Caco-2 (cell line): ENCODE results near the gene CX3CL1. TPM values are rescaled to one million over a fixed set of nuclear protein-coding genes. Genes with fewer than 3 reads are reported as not detected.
"Not testable (repeated sequence)": the region's sequence is repeated elsewhere in the genome, so short reads cannot be mapped to it uniquely, and the experiment has no call there.

Source experiments
- BruUV-seq: library from RNA; stranded (reverse); fragments of 400-500 nt; replicated peaks from 2 replicates; lab custom pipeline; 2021; lab: Mats Ljungman, UMichigan
- CTCF ChIA-PET: fragments of 300-600 bp; sonication (Branson Sonifier 250); formaldehyde crosslinking; loops from one replicate; lab custom pipeline; 2022; ENCODE audit warnings: antibody characterized with exemption; lab: Charles Lee
- POLR2A ChIA-PET: fragments of 300-600 bp; sonication (Branson Sonifier 250); formaldehyde crosslinking; loops from one replicate; lab custom pipeline; 2022; ENCODE audit warnings: antibody characterized with exemption; lab: Charles Lee
- DNase-seq, 2 experiments: peaks; one replicate each; pipeline versions ENCODE4 v3.0.0 to v3.0.0-alpha.2; 2020 to 2022
- H3K27me3 ChIP-seq: replicated peaks from 2 replicates; pipeline ENCODE4 v1.6.0; 2011; ENCODE audit warnings: low read length; ENCODE audit not compliant: control insufficient read depth, insufficient read depth
- H3K36me3 ChIP-seq: 2 replicates; pipeline ENCODE4 v1.5.1; 2011; ENCODE audit warnings: low read length; ENCODE audit not compliant: control insufficient read depth, insufficient read depth
- H3K4me1 ChIP-seq: fragments of 250-450 bp; sonication (Bioruptor Pico); 2 replicates; pipeline ENCODE4 v1.5.1; 2020; ENCODE audit warnings: mild to moderate bottlenecking
- H3K4me3 ChIP-seq: 2 replicates; pipeline ENCODE4 v1.5.1; 2011; ENCODE audit warnings: low read depth, mild to moderate bottlenecking, control low read depth, low read length
- H3K9me3 ChIP-seq: fragments of 250-450 bp; sonication (Bioruptor Pico); 2 replicates; pipeline ENCODE4 v1.5.1; 2020; ENCODE audit warnings: mild to moderate bottlenecking, moderate library complexity
- H3K27ac Mint-ChIP-seq: one replicate; pipeline ENCODE4 v1.8.0; 2022; ENCODE audit warnings: mixed read lengths; ENCODE audit not compliant: unreplicated experiment
- H3K27me3 Mint-ChIP-seq: one replicate; pipeline ENCODE4 v1.8.0; 2022; ENCODE audit warnings: mixed read lengths; ENCODE audit not compliant: insufficient read depth, unreplicated experiment
- H3K36me3 Mint-ChIP-seq: one replicate; pipeline ENCODE4 v1.8.0; 2022; ENCODE audit warnings: mild to moderate bottlenecking, mixed read lengths; ENCODE audit not compliant: insufficient read depth, unreplicated experiment
- H3K4me1 Mint-ChIP-seq: one replicate; pipeline ENCODE4 v1.8.0; 2022; ENCODE audit warnings: low read depth, mixed read lengths; ENCODE audit not compliant: unreplicated experiment
- H3K4me3 Mint-ChIP-seq: one replicate; pipeline ENCODE4 v1.8.0; 2022; ENCODE audit warnings: mild to moderate bottlenecking, moderate library complexity, mixed read lengths; ENCODE audit not compliant: unreplicated experiment
- H3K9me3 Mint-ChIP-seq: one replicate; pipeline ENCODE4 v1.8.0; 2022; ENCODE audit warnings: mixed read lengths; ENCODE audit not compliant: unreplicated experiment
- intact Hi-C: fragments of 100-400 bp; cut with micrococcal nuclease; formaldehyde crosslinking; loops from one replicate; pipeline ENCODE4 v1.10.0; 2022; ENCODE audit not compliant: unreplicated experiment
- total RNA-seq: library from RNA; stranded (reverse); gene quantifications from 2 replicates; pipeline ENCODE4 v1.2.3, GENCODE V29; 2022
- TF ChIP-seq, protein P1 (sequence below), 2 experiments: fragments of 200-600 bp in 1 of 2; IDR thresholded peaks; 1 replicate in 1 of 2; 2 replicates in 1 of 2; pipeline versions ENCODE4 v1.5.1 to v1.8.0; 2011 to 2022; ENCODE audit warnings: antibody characterized with exemption in 1 of 2, control low read depth in 1 of 2, inconsistent platforms in 1 of 2, low read depth in 1 of 2, low read length in 1 of 2, mild to moderate bottlenecking in 1 of 2, moderate library complexity in 1 of 2; ENCODE audit not compliant: insufficient read depth in 1 of 2, severe bottlenecking in 1 of 2, unreplicated experiment in 1 of 2

Gene CX3CL1
- total RNA-seq, 1 experiment from 2014 or later = not detected

DNA sequence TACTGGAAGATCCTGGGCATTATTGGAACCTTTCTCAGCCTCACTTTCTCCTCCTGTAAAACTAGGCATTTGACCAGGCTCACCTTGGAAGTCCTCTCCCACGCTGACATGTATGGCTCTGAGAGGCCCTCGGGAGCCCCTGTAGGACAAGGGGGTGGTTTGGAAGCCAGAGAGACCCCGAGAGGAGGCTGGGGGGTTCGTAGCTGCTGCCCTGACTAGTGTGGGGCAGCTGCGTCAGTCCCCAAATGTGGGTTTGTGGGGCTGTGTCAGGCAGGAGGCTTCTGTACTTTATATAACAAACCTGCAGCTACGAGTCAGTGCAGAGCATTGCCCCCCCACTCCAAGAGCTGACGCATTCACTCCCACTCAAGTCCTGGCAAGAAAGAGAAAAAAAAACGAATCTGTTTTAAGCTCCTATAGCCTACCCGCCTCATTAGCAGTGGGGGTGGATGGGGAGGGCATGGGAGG is 1.8 kb downstream of the CX3CL1 start:
- POLR2A ChIA-PET = no interaction called here
- H3K36me3 Mint-ChIP-seq = no peaks in the 10 kb centered on the region
- H3K9me3 ChIP-seq = no peaks in the 10 kb centered on the region
- BruUV-seq = no TSS peak
- DNase-seq = no peak
- peak overlapping the region; percentile 48 for H3K27ac Mint-ChIP-seq
- H3K4me3 ChIP-seq = no peak overlapping the region
- no peaks in the 10 kb centered on the region for H3K9me3 Mint-ChIP-seq
- H3K4me1 Mint-ChIP-seq = peaks cover 20% of the 10 kb centered on the region
- H3K36me3 ChIP-seq = no peaks in the 10 kb centered on the region
- H3K27me3 ChIP-seq = no peaks in the 10 kb centered on the region
- H3K4me3 Mint-ChIP-seq = no peak overlapping the region
- peaks cover 19% of the 10 kb centered on the region for H3K4me1 ChIP-seq
- CTCF ChIA-PET = no interaction called here
- no peaks in the 10 kb centered on the region for H3K27me3 Mint-ChIP-seq
- TF ChIP-seq, protein P1, sequence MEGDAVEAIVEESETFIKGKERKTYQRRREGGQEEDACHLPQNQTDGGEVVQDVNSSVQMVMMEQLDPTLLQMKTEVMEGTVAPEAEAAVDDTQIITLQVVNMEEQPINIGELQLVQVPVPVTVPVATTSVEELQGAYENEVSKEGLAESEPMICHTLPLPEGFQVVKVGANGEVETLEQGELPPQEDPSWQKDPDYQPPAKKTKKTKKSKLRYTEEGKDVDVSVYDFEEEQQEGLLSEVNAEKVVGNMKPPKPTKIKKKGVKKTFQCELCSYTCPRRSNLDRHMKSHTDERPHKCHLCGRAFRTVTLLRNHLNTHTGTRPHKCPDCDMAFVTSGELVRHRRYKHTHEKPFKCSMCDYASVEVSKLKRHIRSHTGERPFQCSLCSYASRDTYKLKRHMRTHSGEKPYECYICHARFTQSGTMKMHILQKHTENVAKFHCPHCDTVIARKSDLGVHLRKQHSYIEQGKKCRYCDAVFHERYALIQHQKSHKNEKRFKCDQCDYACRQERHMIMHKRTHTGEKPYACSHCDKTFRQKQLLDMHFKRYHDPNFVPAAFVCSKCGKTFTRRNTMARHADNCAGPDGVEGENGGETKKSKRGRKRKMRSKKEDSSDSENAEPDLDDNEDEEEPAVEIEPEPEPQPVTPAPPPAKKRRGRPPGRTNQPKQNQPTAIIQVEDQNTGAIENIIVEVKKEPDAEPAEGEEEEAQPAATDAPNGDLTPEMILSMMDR (IDR thresholded peaks at IDR 0.05; ENCODE audit: insufficient read depth in 1 of 2, low read depth in 1 of 2, low read length in 1 of 2, severe bottlenecking in 1 of 2, unreplicated experiment in 1 of 2) = no peak
- intact Hi-C loops = no loop called here

DNA sequence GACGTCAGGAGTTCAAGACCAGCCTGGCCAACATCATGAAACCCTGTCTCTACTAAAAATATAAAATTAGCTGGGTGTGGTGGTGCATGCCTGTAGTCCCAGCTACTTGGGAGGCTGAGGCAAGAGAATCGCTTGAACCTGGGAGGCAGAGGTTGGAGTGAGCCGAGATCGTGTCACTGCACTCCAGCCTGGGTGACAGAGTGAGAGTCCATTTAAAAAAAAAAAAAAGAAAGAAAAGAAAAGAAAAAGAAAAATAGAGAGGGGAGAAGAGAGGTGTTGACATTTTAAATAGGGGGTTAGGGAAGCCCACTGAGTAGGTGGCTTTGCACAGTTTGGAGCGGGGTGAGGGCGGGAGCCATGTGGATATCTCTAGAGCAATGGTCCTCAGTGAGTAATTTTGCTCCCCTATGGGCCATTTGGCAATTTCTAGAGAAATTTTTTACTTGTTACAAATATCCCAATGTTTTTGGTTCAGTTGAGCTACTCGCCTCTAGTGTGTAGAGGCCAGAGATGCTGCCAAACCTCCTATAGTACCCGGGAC is 2.7 kb downstream of the CX3CL1 start:
- H3K9me3 ChIP-seq, H3K27ac Mint-ChIP-seq, H3K4me3 Mint-ChIP-seq, H3K36me3 ChIP-seq, H3K4me3 ChIP-seq, H3K27me3 ChIP-seq, H3K9me3 Mint-ChIP-seq, H3K36me3 Mint-ChIP-seq, H3K27me3 Mint-ChIP-seq, DNase-seq, BruUV-seq, POLR2A ChIA-PET, CTCF ChIA-PET, intact Hi-C loops: not testable (repeated sequence)
- peaks cover 19% of the 10 kb centered on the region for H3K4me1 ChIP-seq
- H3K4me1 Mint-ChIP-seq = peaks cover 20% of the 10 kb centered on the region

DNA sequence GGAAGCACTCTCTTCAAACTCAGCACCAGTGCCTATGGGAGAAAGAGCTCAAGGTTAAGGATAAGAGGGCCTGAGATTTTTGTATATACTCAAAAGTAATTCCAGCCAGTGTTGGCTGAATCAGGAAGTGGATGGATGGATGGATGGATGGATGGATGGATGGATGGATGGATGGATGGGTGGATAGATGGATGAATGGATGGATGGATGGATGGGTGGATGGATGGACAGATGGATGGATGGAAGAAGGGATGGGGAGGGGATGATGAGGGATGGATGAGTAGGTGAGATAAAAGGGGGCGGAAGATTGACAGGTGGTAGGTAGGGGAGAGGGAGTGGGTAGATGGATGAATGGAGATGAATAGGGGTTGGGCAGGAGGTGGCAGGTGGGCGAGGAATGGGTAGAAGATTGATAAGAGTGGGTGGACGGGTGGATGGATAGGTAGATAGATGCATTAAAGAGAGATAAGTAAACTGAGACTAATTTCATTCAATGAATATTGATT is 4.1 kb downstream of the CX3CL1 start:
- Mint-ChIP-seq H3K27me3 (no peaks in the 10 kb centered on the region), H3K9me3 (no peaks in the 10 kb centered on the region), H3K4me1 (peaks cover 20% of the 10 kb centered on the region), H3K27ac (no peak overlapping the region), H3K36me3 (no peaks in the 10 kb centered on the region), H3K4me3 (no peak overlapping the region)
- intact Hi-C loops = no loop called here
- TF ChIP-seq, protein P1 (IDR thresholded peaks at IDR 0.05; ENCODE audit: insufficient read depth in 1 of 2, low read depth in 1 of 2, low read length in 1 of 2, severe bottlenecking in 1 of 2, unreplicated experiment in 1 of 2) = no peak
- ChIA-PET CTCF (no interaction called here), POLR2A (no interaction called here)
- no TSS peak for BruUV-seq
- DNase-seq = no peak
- Histone ChIP-seq H3K27me3 (no peaks in the 10 kb centered on the region), H3K4me3 (no peak overlapping the region), H3K36me3 (no peaks in the 10 kb centered on the region), H3K9me3 (no peaks in the 10 kb centered on the region), H3K4me1 (peaks cover 19% of the 10 kb centered on the region)
